ENCODE data around the gene PTCD2.
A peak's percentile ranks its signal among the peaks of the same experiment; 100 is the strongest.

Gene PTCD2

DNA sequence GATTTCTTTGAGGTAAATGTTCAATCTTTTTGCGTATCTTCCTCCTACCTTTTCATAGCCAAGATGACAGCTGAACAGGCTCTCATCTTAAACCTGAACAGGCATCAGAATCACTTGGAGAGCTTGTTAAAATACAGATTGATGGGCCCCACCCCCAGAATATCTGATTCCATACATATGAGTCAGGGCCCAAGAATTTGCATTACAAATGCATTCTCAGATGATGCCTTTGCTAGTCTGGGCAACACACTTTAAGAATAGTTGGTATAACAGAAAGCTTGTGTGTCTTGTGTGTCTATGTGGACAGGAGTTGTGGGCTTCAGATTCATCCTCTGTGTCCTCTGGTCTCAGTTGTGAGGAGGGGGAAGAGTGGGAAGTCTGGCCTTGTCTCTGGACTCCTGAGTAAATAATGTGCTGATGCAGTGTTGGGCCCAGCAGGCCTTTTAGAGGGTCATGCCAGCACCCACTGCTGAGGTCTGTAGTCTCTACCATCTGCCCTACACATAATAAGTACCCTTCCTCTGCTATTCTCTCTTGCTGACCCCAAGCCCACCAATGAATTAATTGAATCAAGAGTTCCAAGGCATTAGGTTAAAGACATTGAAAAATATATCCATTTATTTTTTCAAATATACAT is 43.1 kb downstream of the PTCD2 start:
- Histone ChIP-seq H3K4me3 (replicated peaks; ENCODE audit: insufficient read depth, low read length) (no peak overlapping the region), H3K27me3 (ENCODE audit: insufficient read depth, poor library complexity, severe bottlenecking) (no peaks in the 10 kb centered on the region), H3K27ac (replicated peaks) (no peak overlapping the region)
- no peak for TF ChIP-seq POLR2AphosphoS5 (IDR thresholded peaks at IDR 0.05; ENCODE audit: low read depth)
- DNase-seq (ENCODE audit: low read depth in 1 of 2, low spot score in 1 of 2) = no peak

DNA sequence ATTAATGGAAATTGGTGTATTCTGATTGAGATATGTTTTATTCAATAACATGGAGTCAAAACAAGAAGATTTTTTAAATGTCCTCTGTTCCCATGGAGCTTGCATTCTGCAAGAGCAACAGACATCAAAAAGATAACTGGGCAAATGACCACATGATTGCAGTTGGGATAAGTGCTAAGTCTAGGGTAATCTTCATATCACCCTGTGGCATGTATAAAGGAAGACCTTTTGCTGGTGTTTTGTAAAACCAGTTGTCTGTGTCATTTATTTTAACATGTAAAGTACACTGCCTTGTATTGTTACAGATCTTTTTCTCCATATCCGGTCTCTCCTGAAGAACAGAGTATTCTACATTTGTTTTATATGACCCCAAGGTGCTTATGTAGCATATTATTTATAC is 44.0 kb downstream of the PTCD2 start:
- Histone ChIP-seq H3K4me3 (replicated peaks; ENCODE audit: insufficient read depth, low read length) (no peak overlapping the region), H3K27ac (replicated peaks) (no peak overlapping the region), H3K27me3 (ENCODE audit: insufficient read depth, poor library complexity, severe bottlenecking) (no peaks in the 10 kb centered on the region)
- no peak for DNase-seq (ENCODE audit: low read depth in 1 of 2, low spot score in 1 of 2)
- TF ChIP-seq POLR2AphosphoS5 (IDR thresholded peaks at IDR 0.05; ENCODE audit: low read depth) (no peak), GABPA (IDR thresholded peaks at IDR 0.05; ENCODE audit: low read depth) (no peak), SPI1 (IDR thresholded peaks at IDR 0.05; ENCODE audit: borderline replicate concordance, low read depth) (no peak)
- TF ChIP-seq, protein P1, sequence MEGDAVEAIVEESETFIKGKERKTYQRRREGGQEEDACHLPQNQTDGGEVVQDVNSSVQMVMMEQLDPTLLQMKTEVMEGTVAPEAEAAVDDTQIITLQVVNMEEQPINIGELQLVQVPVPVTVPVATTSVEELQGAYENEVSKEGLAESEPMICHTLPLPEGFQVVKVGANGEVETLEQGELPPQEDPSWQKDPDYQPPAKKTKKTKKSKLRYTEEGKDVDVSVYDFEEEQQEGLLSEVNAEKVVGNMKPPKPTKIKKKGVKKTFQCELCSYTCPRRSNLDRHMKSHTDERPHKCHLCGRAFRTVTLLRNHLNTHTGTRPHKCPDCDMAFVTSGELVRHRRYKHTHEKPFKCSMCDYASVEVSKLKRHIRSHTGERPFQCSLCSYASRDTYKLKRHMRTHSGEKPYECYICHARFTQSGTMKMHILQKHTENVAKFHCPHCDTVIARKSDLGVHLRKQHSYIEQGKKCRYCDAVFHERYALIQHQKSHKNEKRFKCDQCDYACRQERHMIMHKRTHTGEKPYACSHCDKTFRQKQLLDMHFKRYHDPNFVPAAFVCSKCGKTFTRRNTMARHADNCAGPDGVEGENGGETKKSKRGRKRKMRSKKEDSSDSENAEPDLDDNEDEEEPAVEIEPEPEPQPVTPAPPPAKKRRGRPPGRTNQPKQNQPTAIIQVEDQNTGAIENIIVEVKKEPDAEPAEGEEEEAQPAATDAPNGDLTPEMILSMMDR (IDR thresholded peaks at IDR 0.05; ENCODE audit: insufficient read depth, low read length) = no peak
- TF ChIP-seq, protein P2, sequence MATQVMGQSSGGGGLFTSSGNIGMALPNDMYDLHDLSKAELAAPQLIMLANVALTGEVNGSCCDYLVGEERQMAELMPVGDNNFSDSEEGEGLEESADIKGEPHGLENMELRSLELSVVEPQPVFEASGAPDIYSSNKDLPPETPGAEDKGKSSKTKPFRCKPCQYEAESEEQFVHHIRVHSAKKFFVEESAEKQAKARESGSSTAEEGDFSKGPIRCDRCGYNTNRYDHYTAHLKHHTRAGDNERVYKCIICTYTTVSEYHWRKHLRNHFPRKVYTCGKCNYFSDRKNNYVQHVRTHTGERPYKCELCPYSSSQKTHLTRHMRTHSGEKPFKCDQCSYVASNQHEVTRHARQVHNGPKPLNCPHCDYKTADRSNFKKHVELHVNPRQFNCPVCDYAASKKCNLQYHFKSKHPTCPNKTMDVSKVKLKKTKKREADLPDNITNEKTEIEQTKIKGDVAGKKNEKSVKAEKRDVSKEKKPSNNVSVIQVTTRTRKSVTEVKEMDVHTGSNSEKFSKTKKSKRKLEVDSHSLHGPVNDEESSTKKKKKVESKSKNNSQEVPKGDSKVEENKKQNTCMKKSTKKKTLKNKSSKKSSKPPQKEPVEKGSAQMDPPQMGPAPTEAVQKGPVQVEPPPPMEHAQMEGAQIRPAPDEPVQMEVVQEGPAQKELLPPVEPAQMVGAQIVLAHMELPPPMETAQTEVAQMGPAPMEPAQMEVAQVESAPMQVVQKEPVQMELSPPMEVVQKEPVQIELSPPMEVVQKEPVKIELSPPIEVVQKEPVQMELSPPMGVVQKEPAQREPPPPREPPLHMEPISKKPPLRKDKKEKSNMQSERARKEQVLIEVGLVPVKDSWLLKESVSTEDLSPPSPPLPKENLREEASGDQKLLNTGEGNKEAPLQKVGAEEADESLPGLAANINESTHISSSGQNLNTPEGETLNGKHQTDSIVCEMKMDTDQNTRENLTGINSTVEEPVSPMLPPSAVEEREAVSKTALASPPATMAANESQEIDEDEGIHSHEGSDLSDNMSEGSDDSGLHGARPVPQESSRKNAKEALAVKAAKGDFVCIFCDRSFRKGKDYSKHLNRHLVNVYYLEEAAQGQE (IDR thresholded peaks at IDR 0.05; ENCODE audit: insufficient replicate concordance, low read depth) = no peak

DNA sequence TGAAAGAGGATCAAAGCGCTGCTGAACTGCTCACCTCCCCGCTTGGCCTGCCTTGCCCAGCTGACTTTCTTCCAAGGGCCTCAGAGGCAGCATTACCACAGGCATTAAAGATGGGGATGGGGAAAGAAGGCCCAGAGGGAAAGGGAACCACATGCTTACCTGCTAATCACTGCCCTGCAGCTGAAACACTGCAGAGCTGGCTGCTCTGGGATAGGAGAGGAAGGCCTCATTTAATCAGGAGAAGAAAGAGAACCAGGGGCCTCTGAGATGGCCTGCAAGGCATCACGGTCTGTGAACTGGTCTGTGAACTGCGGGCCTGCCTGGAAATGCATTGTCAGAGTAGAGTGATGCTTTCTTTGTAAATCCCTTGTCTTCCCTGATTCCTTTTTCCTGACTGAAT is 44.8 kb downstream of the PTCD2 start:
- no peak overlapping the region for H3K27ac ChIP-seq (replicated peaks)
- TF ChIP-seq POLR2AphosphoS5 (IDR thresholded peaks at IDR 0.05; ENCODE audit: low read depth) (no peak), GABPA (IDR thresholded peaks at IDR 0.05; ENCODE audit: low read depth) (no peak), SPI1 (IDR thresholded peaks at IDR 0.05; ENCODE audit: borderline replicate concordance, low read depth) (no peak)
- TF ChIP-seq, protein P2 (IDR thresholded peaks at IDR 0.05; ENCODE audit: insufficient replicate concordance, low read depth) = no peak
- TF ChIP-seq, protein P1 (IDR thresholded peaks at IDR 0.05; ENCODE audit: insufficient read depth, low read length) = no peak
- DNase-seq (ENCODE audit: low read depth in 1 of 2, low spot score in 1 of 2) = no peak

DNA sequence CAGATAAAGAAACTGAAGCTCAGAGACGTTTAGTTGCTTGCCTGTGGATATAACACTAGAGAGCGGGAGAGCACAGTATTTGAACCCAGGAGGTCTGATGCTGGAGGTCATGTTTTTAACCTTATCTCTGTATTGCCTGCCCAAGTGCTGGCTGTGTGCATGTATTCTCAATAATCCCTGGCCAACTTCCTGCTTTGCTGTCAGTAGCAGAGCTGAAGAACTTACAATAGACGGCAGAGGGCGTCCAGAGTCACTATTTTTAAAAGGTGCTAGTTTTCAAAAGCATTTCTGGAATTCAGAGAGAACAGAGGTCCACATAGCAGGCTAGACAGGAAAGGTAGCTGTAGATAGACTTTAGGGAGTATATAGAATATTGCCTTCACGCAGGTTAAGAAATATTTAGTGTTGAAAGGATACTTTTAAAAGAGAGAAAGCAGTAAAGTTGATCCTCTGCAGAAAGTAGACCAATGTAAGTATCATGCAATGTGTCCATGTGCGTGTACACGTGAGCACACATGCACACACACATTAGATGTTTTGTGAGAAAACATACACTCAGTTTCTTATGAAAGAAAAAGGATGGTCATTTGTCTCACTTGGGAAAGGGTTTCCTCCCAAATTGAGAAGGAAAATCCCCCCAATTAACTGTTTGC is 46.3 kb downstream of the PTCD2 start:
- H3K27ac ChIP-seq (replicated peaks) = no peak overlapping the region
- TF ChIP-seq, protein P1 (IDR thresholded peaks at IDR 0.05; ENCODE audit: insufficient read depth, low read length) = peak; percentile 29
- no peak for TF ChIP-seq POLR2AphosphoS5 (IDR thresholded peaks at IDR 0.05; ENCODE audit: low read depth)

More for the DNA sequence above, 44.8 kb downstream of the PTCD2 start:
- Histone ChIP-seq H3K27me3 (ENCODE audit: insufficient read depth, poor library complexity, severe bottlenecking) (no peaks in the 10 kb centered on the region), H3K4me3 (replicated peaks; ENCODE audit: insufficient read depth, low read length) (no peak overlapping the region)

More for the DNA sequence above, 46.3 kb downstream of the PTCD2 start:
- peak in 1 of 2 experiments; percentile 45 for DNase-seq (ENCODE audit: low read depth in 1 of 2, low spot score in 1 of 2)
- Histone ChIP-seq H3K4me3 (replicated peaks; ENCODE audit: insufficient read depth, low read length) (no peak overlapping the region), H3K27me3 (ENCODE audit: insufficient read depth, poor library complexity, severe bottlenecking) (no peaks in the 10 kb centered on the region)

Measured in HL-60 (cell line).